A549 treated with AZD9567 at 1 μM for 4 hours (cell line): ENCODE measurements around the gene SAYSD1. TPM values are rescaled to one million over a fixed set of nuclear protein-coding genes. Genes with fewer than 3 reads are reported as not detected.

ENCODE experiments used
- total RNA-seq: library from RNA; stranded (reverse); fragments of 200-300 nt; extraction: Qiagen RNA extraction; gene quantifications from 5 replicates; pipeline ENCODE4 v1.2.3, GENCODE V29; 2022; ENCODE audit not compliant: insufficient read depth

SAYSD1 gene
- total RNA-seq = 3.9 to 6.8 TPM (median 6.1 TPM) in 5 replicates

GRCh38 chr6:39114704-39115599 lies at the start of gene SAYSD1:
SAYSD1 (minus strand) TSS chr6:39115186; CDS start chr6:39115089, 97 bp downstream.

Other genes starting within 250 kb of the SAYSD1 start
- gene GLP1R, start 66.4 kb downstream of the SAYSD1 start, total RNA-seq = not detected in 5 replicates
- 1.2 to 1.5 TPM (median 1.3 TPM) in 5 replicates for gene KCNK5, start 114.3 kb upstream of the SAYSD1 start, total RNA-seq
- gene KCNK17, start 199.2 kb upstream of the SAYSD1 start, total RNA-seq = not detected in 5 replicates
- gene KCNK16, start 207.5 kb upstream of the SAYSD1 start, total RNA-seq = not detected in 5 replicates